SKM-1 (cell line): Measurements from ENCODE around the gene DNAJC18.

ENCODE experiments used
- DNase-seq: peaks from one replicate; lab custom pipeline; 2025; ENCODE audit not compliant: unreplicated experiment; lab: John Stamatoyannopoulos, UW

Gene DNAJC18

GRCh38 chr5:139403787-139404483 lies 35.4 kb downstream of the DNAJC18 start, which contains the start of gene SPATA24:
SPATA24 (minus strand) TSS chr5:139404089; CDS start chr5:139404060, 29 bp downstream.
- peak; percentile 97 for DNase-seq

- no peak for DNase-seq
Observed at GRCh38 chr5:139403418-139403786, 35.9 kb downstream of the DNAJC18 start.

GRCh38 chr5:139402561-139403158 lies 36.7 kb downstream of the DNAJC18 start:
- no peak for DNase-seq

GRCh38 chr5:139401546-139401945 lies 37.8 kb downstream of the DNAJC18 start:
- DNase-seq: no peak

GRCh38 chr5:139399501-139400121 lies 39.7 kb downstream of the DNAJC18 start:
- DNase-seq: no peak

- DNase-seq: no peak
Observed at GRCh38 chr5:139397921-139398320, 41.4 kb downstream of the DNAJC18 start.

GRCh38 chr5:139396691-139397090 lies 42.6 kb downstream of the DNAJC18 start:
- DNase-seq: no peak

GRCh38 chr5:139395844-139396640 lies 43.3 kb downstream of the DNAJC18 start:
- no peak for DNase-seq

GRCh38 chr5:139394654-139395566 lies 44.4 kb downstream of the DNAJC18 start, which contains the start of gene PROB1:
PROB1 (minus strand) TSS chr5:139395104; CDS start chr5:139395081, 23 bp downstream.
- DNase-seq: no peak

GRCh38 chr5:139394123-139394653 lies 45.1 kb downstream of the DNAJC18 start:
- DNase-seq: no peak

- DNase-seq: no peak
Observed at GRCh38 chr5:139393497-139394122, 45.7 kb downstream of the DNAJC18 start.

GRCh38 chr5:139392678-139393496 lies 46.4 kb downstream of the DNAJC18 start:
- DNase-seq: peak; percentile 65

- DNase-seq: no peak
Observed at GRCh38 chr5:139392324-139392677, 47.0 kb downstream of the DNAJC18 start.

GRCh38 chr5:139391570-139392323 lies 47.6 kb downstream of the DNAJC18 start:
- DNase-seq: no peak

- DNase-seq: no peak
Observed at GRCh38 chr5:139390639-139391569, 48.4 kb downstream of the DNAJC18 start.

GRCh38 chr5:139389701-139390638 lies 49.4 kb downstream of the DNAJC18 start, which contains the start of gene MZB1:
MZB1 (minus strand) TSS chr5:139389913; CDS start chr5:139389856, 57 bp downstream.
- DNase-seq: no peak
